WTC11 (cell line): Measurements from ENCODE around the gene ABCA6. TPM values are rescaled to one million over a fixed set of nuclear protein-coding genes. Genes with fewer than 3 reads are reported as not detected.

Experiments
- AFF4 ChIP-seq: sonication (generic); formaldehyde crosslinking; IDR thresholded peaks from 2 replicates; pipeline ENCODE4 v1.8.1; 2023; ENCODE audit warnings: mild to moderate bottlenecking, missing genetic modification reagents, borderline replicate concordance
- CREB1 ChIP-seq: sonication (generic); formaldehyde crosslinking; IDR thresholded peaks from 2 replicates; pipeline ENCODE4 v1.8.0; 2023; ENCODE audit warnings: mild to moderate bottlenecking, missing genetic modification reagents
- CREM ChIP-seq: sonication (generic); formaldehyde crosslinking; IDR thresholded peaks from 2 replicates; pipeline ENCODE4 v1.8.1; 2022; ENCODE audit warnings: mild to moderate bottlenecking, missing genetic modification reagents, moderate library complexity
- E2F1 ChIP-seq: sonication (generic); formaldehyde crosslinking; IDR thresholded peaks from 2 replicates; pipeline ENCODE4 v1.8.0; 2022; ENCODE audit warnings: mild to moderate bottlenecking, missing genetic modification reagents
- GTF2I ChIP-seq: fragments of 250-450 bp; sonication (Bioruptor Pico); conservative IDR thresholded peaks from 2 replicates; pipeline ENCODE4 v1.4.0; 2021; ENCODE audit warnings: mild to moderate bottlenecking
- KAT7 ChIP-seq: sonication (generic); formaldehyde crosslinking; IDR thresholded peaks from 2 replicates; pipeline ENCODE4 v1.8.1; 2023; ENCODE audit warnings: missing genetic modification reagents, mild to moderate bottlenecking, borderline replicate concordance
- MAX ChIP-seq: sonication (generic); formaldehyde crosslinking; IDR thresholded peaks from 2 replicates; pipeline ENCODE4 v1.8.0; 2022; ENCODE audit warnings: mild to moderate bottlenecking, missing genetic modification reagents
- MLX ChIP-seq: sonication (generic); formaldehyde crosslinking; IDR thresholded peaks from 2 replicates; pipeline ENCODE4 v1.8.1; 2023; ENCODE audit warnings: mild to moderate bottlenecking, missing genetic modification reagents, moderate library complexity
- SOX15 ChIP-seq: fragments of 250-450 bp; sonication (Bioruptor Pico); IDR thresholded peaks from 2 replicates; pipeline ENCODE4 v1.9.0; 2021; ENCODE audit warnings: mild to moderate bottlenecking
- SP1 ChIP-seq: sonication (generic); formaldehyde crosslinking; conservative IDR thresholded peaks from 2 replicates; pipeline ENCODE4 v1.8.1; 2022; ENCODE audit warnings: missing genetic modification reagents
- STAT6 ChIP-seq: sonication (generic); formaldehyde crosslinking; conservative IDR thresholded peaks from 2 replicates; pipeline ENCODE4 v1.8.1; 2023; ENCODE audit warnings: mild to moderate bottlenecking, low read depth, missing genetic modification reagents, moderate library complexity
- TEAD4 ChIP-seq: sonication (generic); formaldehyde crosslinking; IDR thresholded peaks from 2 replicates; pipeline ENCODE4 v1.8.0; 2022; ENCODE audit warnings: mild to moderate bottlenecking, missing genetic modification reagents
- USF1 ChIP-seq: sonication (generic); formaldehyde crosslinking; IDR thresholded peaks from 2 replicates; pipeline ENCODE4 v1.8.0; 2022; ENCODE audit warnings: mild to moderate bottlenecking, missing genetic modification reagents
- ZNF281 ChIP-seq: sonication (generic); formaldehyde crosslinking; IDR thresholded peaks from 2 replicates; pipeline ENCODE4 v1.8.0; 2023; ENCODE audit warnings: mild to moderate bottlenecking, missing genetic modification reagents
- total RNA-seq: library from RNA; stranded (reverse); gene quantifications from 3 replicates; pipeline ENCODE4 v1.2.3, GENCODE V29; 2021

ABCA6 gene
- total RNA-seq, 1 experiment from 2014 or later: not detected

- TF ChIP-seq AFF4: no peak
- TF ChIP-seq CREM (CRISPR knock-in tag): no peak
- TF ChIP-seq USF1 (CRISPR knock-in tag): no peak
- TF ChIP-seq STAT6: no peak
- TF ChIP-seq CREB1: no peak
- no peak for TF ChIP-seq MLX (CRISPR knock-in tag)
- TF ChIP-seq KAT7: no peak
- no peak for TF ChIP-seq GTF2I (CRISPR knock-in tag)
- no peak for TF ChIP-seq MAX (CRISPR knock-in tag)
- no peak for TF ChIP-seq SP1 (CRISPR knock-in tag)
- no peak for TF ChIP-seq SOX15
- TF ChIP-seq TEAD4 (CRISPR knock-in tag): no peak
- no peak for TF ChIP-seq E2F1 (CRISPR knock-in tag)
- no peak for TF ChIP-seq ZNF281 (CRISPR knock-in tag)
Measured at GRCh38 chr17:69122065-69122464, 19.6 kb downstream of the ABCA6 start (continued).
